GM19193 (cell line): ENCODE data around the gene SIRT4.
A peak's percentile ranks its signal among the peaks of the same experiment; 100 is the strongest.

ENCODE experiments used
- POLR2A ChIP-seq: IDR thresholded peaks from 4 replicates; pipeline ENCODE4 v1.6.1; 2011; ENCODE audit not compliant: insufficient read depth, insufficient read length; ENCODE audit errors: extremely low read depth

The SIRT4 gene

GRCh38 chr12:120316798-120317223, 14.7 kb downstream of the SIRT4 start:
- no peak for TF ChIP-seq POLR2A

GRCh38 chr12:120317224-120318105, 15.3 kb downstream of the SIRT4 start:
- TF ChIP-seq POLR2A, result peak; percentile 86

GRCh38 chr12:120321382-120322202, 19.5 kb downstream of the SIRT4 start:
- no peak for TF ChIP-seq POLR2A

GRCh38 chr12:120323772-120324171, 21.7 kb downstream of the SIRT4 start:
- no peak for TF ChIP-seq POLR2A

GRCh38 chr12:120324841-120325417, 22.8 kb downstream of the SIRT4 start:
- no peak for TF ChIP-seq POLR2A

GRCh38 chr12:120327593-120327992, 25.5 kb downstream of the SIRT4 start, which contains the start of gene PLA2G1B:
Gene PLA2G1B, minus strand, starts transcription at chr12:120327779. Its CDS starts 26 bp downstream, at chr12:120327753.
- no peak for TF ChIP-seq POLR2A

GRCh38 chr12:120328228-120328627, 26.1 kb downstream of the SIRT4 start:
- no peak for TF ChIP-seq POLR2A

GRCh38 chr12:120331390-120331789, 29.3 kb downstream of the SIRT4 start:
- no peak for TF ChIP-seq POLR2A

GRCh38 chr12:120332041-120332440, 29.9 kb downstream of the SIRT4 start:
- TF ChIP-seq POLR2A, result no peak

GRCh38 chr12:120332523-120332922, 30.4 kb downstream of the SIRT4 start:
- no peak for TF ChIP-seq POLR2A

- TF ChIP-seq POLR2A, result no peak
Observed at GRCh38 chr12:120337730-120338129, 35.6 kb downstream of the SIRT4 start.

GRCh38 chr12:120339256-120339655, 37.1 kb downstream of the SIRT4 start:
- TF ChIP-seq POLR2A, result no peak

- no peak for TF ChIP-seq POLR2A
Observed at GRCh38 chr12:120342175-120343038, 40.3 kb downstream of the SIRT4 start.

- TF ChIP-seq POLR2A, result no peak
Observed at GRCh38 chr12:120343039-120343537, 41.0 kb downstream of the SIRT4 start.

- no peak for TF ChIP-seq POLR2A
Observed at GRCh38 chr12:120343692-120344091, 41.6 kb downstream of the SIRT4 start.

- TF ChIP-seq POLR2A, result no peak
Observed at GRCh38 chr12:120346031-120346430, 43.9 kb downstream of the SIRT4 start.
